ENCODE measurements around the gene DYRK1A.

The DYRK1A gene

GRCh38 chr21:37552496-37553029 lies 186.0 kb downstream of the DYRK1A start:
- no peak overlapping the region for H3K4me3 ChIP-seq (ENCODE audit: insufficient read depth, low read length, poor library complexity, severe bottlenecking)
- no peaks in the 10 kb centered on the region for H3K79me2 ChIP-seq (ENCODE audit: insufficient read depth, low read length)
- no peak for TF ChIP-seq CTCF (IDR thresholded peaks at IDR 0.05; ENCODE audit: insufficient read depth, low read length, poor library complexity, severe bottlenecking)
- TF ChIP-seq EZH2phosphoT487 (conservative IDR thresholded peaks at IDR 0.05; ENCODE audit: low read length): no peak
- H4K20me1 ChIP-seq (ENCODE audit: low read depth, low read length): no peaks in the 10 kb centered on the region
- H2AFZ ChIP-seq (ENCODE audit: low read depth, low read length, severe bottlenecking): no peak overlapping the region
- H3K9me3 ChIP-seq (ENCODE audit: insufficient read depth, low read length): no peaks in the 10 kb centered on the region
- no peak overlapping the region for H3K9ac ChIP-seq (ENCODE audit: low read length)
- no peaks in the 10 kb centered on the region for H3K9me2 ChIP-seq (replicated peaks; ENCODE audit: insufficient read depth, low read length)
- H3K4me2 ChIP-seq (ENCODE audit: low read depth, low read length, poor library complexity, severe bottlenecking): no peak overlapping the region
- H3K36me3 ChIP-seq (ENCODE audit: low read length): no peaks in the 10 kb centered on the region
- H3F3A ChIP-seq (ENCODE audit: insufficient read depth): no peaks in the 10 kb centered on the region
- H3K27ac ChIP-seq (ENCODE audit: low read depth, low read length): no peak overlapping the region
- H3K27me3 ChIP-seq (ENCODE audit: low read length): no peaks in the 10 kb centered on the region

GRCh38 chr21:37553078-37553481 lies 186.5 kb downstream of the DYRK1A start:
- Histone ChIP-seq H3K9ac (ENCODE audit: low read length) (no peak overlapping the region), H2AFZ (ENCODE audit: low read depth, low read length, severe bottlenecking) (no peak overlapping the region), H3K27me3 (ENCODE audit: low read length) (no peaks in the 10 kb centered on the region), H3K4me3 (ENCODE audit: insufficient read depth, low read length, poor library complexity, severe bottlenecking) (no peak overlapping the region), H3K9me2 (replicated peaks; ENCODE audit: insufficient read depth, low read length) (no peaks in the 10 kb centered on the region), H3K36me3 (ENCODE audit: low read length) (no peaks in the 10 kb centered on the region), H4K20me1 (ENCODE audit: low read depth, low read length) (no peaks in the 10 kb centered on the region), H3K79me2 (ENCODE audit: insufficient read depth, low read length) (no peaks in the 10 kb centered on the region), H3K27ac (ENCODE audit: low read depth, low read length) (no peak overlapping the region), H3F3A (ENCODE audit: insufficient read depth) (no peaks in the 10 kb centered on the region), H3K9me3 (ENCODE audit: insufficient read depth, low read length) (no peaks in the 10 kb centered on the region), H3K4me2 (ENCODE audit: low read depth, low read length, poor library complexity, severe bottlenecking) (no peak overlapping the region)
- no peak for TF ChIP-seq CTCF (IDR thresholded peaks at IDR 0.05; ENCODE audit: insufficient read depth, low read length, poor library complexity, severe bottlenecking)
- no peak for TF ChIP-seq EZH2phosphoT487 (conservative IDR thresholded peaks at IDR 0.05; ENCODE audit: low read length)

- Histone ChIP-seq H3K36me3 (ENCODE audit: low read length) (no peaks in the 10 kb centered on the region), H3K27me3 (ENCODE audit: low read length) (no peaks in the 10 kb centered on the region), H3K79me2 (ENCODE audit: insufficient read depth, low read length) (no peaks in the 10 kb centered on the region), H4K20me1 (ENCODE audit: low read depth, low read length) (no peaks in the 10 kb centered on the region), H3K4me2 (ENCODE audit: low read depth, low read length, poor library complexity, severe bottlenecking) (no peak overlapping the region), H3F3A (ENCODE audit: insufficient read depth) (no peaks in the 10 kb centered on the region), H3K9me3 (ENCODE audit: insufficient read depth, low read length) (no peaks in the 10 kb centered on the region), H3K9ac (ENCODE audit: low read length) (no peak overlapping the region), H3K27ac (ENCODE audit: low read depth, low read length) (no peak overlapping the region), H3K4me3 (ENCODE audit: insufficient read depth, low read length, poor library complexity, severe bottlenecking) (no peak overlapping the region), H3K9me2 (replicated peaks; ENCODE audit: insufficient read depth, low read length) (no peaks in the 10 kb centered on the region), H2AFZ (ENCODE audit: low read depth, low read length, severe bottlenecking) (no peak overlapping the region)
- no peak for TF ChIP-seq EZH2phosphoT487 (conservative IDR thresholded peaks at IDR 0.05; ENCODE audit: low read length)
- no peak for TF ChIP-seq CTCF (IDR thresholded peaks at IDR 0.05; ENCODE audit: insufficient read depth, low read length, poor library complexity, severe bottlenecking)
Measured at GRCh38 chr21:37554661-37555379, 188.2 kb downstream of the DYRK1A start.
